Measurements from ENCODE around the gene ITGAV.

The ITGAV gene

DNA sequence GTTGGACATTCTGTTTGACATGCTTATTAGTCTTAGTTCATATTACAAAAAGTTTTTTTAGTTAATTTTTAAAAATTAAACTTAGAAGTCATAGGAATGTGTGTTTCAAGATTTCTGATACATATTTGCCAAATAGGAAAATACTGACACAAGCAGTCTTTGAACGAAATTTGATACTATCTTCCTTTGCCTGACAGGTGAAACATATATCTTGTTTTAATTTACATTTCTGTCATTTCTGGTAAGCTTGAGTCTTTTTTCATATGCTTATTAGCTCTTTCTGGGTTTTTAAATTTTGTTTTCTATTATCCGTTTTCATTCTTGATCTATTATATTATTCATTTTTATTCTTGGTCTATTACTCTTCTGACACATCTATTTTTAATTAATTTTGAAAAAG lies 24.5 kb downstream of the ITGAV start:
- no peak for DNase-seq

DNA sequence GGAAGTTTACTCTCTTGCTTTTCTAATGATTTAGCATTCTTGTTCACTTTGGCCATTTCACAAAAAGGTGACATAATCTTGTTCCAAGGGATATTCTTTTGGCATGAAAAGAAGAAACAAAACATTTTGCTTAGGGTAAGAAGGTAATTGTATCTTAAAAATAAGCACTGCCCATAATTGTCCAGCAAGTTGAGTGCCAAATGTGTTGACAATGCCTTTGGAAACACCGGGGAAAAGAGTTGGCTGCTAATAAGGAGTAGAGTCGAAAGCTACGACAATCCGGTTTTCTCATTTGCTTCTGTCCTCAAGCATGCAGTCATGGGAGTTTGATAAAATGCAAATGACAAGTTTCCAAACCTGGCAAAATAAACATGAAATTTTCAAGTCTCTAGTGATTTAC lies 27.3 kb downstream of the ITGAV start:
- DNase-seq = no peak

DNA sequence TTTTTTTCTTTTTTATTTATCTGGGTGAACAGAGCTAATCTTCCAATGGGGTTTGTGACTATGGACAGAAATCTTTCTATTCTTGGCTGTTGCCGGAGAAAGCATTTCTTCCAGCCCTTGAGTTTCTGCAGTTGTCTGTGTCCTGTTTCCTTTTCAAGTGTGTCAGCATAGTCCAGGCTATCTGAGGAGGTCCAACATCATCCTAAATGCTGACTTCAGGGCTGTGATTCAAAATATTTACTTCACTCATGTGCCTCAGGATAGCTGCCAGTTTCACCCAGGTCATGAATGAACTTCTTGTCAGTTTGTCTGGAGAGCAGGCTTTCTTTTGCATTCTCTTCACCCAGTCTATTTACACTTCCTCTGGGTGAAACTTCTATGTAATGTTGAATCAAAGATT lies 27.9 kb downstream of the ITGAV start:
- DNase-seq = no peak

DNA sequence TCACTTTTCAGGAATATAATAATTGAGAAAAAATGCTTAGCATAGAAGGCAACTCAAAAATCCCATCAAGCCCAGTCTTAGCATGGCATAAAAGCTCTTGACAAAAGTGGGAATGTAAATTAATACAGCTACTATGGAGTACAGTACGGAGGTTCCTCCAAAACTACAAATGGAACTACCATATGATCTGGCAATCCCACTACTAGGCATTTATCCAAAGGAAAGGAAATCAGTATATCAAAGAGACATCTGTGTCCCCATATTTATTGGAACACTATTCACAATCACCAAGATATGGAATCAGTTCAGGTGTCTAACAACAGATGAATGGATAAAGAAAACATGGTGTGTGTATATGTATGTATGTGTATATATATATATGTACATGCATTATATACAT lies 28.8 kb downstream of the ITGAV start:
- no peak for DNase-seq

DNA sequence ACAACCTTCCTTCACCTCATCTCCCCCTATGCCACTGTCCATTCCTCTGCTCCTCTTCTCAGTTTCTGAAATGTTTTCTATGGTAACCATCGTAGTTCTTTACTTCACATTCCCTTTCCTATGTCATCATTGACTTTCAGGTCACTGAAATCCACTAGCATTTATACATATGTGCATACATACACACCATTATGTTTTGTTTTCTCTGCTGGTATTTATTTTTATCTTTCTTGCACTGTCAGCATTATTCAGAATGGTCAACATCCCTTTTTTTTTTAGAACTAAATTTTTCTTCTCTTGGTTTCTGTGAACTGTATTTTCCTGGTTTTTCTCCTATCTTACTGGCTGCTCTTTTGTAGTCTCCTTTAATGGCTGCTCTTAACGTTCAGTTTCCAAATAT lies 33.2 kb downstream of the ITGAV start:
- DNase-seq = no peak

DNA sequence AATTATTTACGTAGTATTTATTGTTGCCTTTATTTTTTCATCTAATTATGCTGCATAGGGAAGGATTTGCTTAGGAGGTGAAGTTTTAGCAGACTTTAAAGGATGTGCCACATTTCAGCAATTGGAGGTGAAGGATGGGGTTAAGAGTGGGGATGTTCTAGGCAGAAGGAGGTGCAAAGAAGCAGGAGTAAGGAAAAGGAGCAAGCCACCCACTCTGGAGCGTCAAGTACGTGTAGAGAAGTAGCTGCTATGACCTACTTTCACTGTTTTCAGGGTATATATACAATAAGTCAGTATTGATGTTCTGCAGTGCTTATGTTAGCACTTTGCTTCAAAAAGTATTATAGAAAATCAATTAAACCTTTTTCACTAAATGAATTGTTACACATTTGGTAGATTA lies 34.4 kb downstream of the ITGAV start:
- no peak for DNase-seq

DNA sequence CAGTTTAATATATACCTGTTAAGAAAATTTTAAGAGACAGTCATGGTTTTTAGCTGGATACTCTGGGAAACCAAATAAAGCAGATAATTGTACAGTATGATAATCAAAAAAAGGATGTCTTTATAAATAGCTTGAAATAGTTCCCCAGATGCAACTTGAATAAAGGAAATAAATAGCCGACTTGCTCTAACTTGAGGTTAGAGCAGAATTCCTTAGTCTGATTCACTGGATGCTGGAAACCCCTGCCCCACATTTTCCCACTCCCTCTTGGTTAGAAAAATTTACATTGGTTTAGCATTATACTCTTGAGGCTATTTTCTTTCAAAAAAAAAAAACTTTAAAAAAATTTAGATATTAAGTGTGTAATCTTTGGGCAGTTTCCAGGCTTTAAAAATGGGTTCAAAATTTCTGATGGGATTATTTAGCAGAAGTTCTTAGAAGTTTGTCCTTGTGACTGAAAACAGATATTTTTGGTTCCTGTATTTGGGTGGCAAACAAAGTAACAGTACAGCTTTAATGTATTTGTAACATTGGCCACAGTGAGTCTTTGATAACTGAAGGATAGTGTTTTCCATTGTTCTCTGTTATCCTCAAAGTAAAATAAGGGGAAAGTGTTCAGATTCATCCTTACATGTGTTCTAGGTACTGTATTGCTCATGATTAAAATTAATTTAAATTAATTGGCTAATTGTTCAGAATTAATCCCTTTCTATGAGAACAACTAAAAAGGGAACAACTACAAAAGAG lies 39.6 kb downstream of the ITGAV start:
- DNase-seq = no peak

DNA sequence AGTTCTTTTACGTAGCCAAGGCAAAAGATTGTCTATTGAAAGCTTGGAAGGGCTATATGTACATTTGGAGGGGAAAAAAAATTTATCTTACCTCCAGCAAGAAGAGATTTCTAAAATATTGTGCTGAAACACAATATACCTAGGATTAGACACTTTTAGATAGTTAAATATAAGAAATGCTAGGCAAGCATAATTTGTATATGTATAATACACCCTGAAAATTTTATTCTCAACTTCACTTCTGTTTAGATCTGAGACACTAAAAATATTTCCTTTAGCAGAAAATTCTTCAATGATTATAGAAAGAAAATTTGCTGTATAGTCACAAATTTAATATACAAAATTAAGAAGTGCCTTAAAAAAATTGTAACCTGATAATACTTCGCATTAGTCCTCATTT lies 42.6 kb downstream of the ITGAV start:
- DNase-seq = no peak

DNA sequence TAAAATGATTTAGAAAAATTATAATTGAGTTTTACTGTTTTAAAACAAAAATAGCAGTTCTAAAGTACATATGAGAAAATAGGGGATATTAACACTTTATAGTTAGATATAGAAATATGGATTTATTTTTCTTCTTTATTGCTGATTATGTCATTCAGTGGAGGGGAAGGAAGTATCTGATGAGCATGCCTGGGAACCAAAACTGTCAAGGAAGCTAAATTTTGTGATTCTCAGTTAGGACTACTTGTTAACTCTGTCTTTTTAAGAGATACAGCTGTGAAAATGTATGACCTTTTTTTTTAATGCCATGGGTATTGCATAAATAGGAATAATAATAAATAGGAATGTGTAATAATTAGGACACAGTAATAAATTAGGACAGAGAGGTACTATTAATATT lies 44.8 kb downstream of the ITGAV start:
- DNase-seq = no peak

DNA sequence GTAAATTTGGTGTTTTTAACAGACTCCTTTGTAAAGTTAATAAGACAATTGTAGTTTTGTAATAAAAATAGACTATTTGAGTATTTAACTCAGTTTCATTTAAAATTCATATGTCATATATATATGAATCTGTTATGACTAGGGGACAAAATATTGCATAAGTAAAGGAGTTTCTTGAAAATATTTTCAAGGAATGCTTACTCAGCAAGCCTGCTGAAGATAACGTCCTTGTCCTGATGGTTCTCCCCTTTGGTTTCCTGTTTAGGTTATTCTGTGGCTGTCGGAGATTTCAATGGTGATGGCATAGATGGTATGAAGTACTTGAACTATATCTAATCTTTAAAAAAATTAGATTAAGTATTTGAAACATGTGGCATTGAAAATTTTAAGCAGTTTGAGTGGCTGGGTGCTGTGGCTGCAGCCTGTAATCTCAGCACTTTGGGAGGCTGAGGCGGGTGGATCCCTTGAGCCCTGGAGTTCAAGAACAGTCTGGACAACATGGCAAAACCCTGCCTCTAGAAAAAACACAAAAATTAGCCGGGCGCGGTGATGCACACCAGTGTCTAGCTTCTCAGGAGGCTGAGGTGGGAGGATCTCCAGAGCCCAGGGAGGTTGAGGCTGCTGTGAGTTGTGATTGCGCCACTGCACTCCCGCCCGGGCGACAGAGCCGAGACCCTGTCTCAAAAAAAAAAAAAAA lies 47.1 kb downstream of the ITGAV start:
- DNase-seq = no peak

DNA sequence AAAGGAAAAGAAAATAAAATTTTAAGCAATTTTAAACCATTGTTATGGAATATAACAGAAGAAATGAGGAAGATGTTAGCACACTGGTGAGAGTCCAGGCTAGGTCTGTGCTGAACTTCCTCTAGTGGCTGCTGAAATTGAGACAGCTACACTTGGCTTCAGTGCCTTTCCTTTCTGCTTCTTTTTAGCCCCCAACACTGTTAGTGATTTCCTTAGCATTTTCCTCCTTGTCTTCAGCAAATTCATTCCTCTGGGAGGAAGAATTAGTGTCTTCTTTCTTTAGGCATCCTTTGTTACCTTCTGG lies 47.6 kb downstream of the ITGAV start:
- no peak for DNase-seq

DNA sequence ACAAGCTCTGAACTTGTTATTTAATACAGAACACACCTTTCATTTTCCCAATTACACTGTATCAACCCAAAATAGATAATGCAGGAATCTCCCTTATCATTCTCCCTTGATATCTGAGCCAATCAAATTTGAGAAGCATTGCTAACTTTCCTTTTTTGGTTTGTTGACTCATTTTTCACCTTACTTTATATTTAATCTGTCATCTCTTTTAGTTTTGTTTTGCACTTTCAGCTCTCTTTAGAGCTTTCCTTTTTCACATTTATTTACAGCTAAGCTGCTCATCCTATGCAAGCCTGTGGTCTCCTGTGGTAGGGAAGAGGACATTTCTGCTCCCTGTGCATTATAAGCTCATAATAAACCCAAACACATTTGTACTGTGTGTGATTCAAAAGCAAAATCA lies 50.1 kb downstream of the ITGAV start:
- DNase-seq = no peak

DNA sequence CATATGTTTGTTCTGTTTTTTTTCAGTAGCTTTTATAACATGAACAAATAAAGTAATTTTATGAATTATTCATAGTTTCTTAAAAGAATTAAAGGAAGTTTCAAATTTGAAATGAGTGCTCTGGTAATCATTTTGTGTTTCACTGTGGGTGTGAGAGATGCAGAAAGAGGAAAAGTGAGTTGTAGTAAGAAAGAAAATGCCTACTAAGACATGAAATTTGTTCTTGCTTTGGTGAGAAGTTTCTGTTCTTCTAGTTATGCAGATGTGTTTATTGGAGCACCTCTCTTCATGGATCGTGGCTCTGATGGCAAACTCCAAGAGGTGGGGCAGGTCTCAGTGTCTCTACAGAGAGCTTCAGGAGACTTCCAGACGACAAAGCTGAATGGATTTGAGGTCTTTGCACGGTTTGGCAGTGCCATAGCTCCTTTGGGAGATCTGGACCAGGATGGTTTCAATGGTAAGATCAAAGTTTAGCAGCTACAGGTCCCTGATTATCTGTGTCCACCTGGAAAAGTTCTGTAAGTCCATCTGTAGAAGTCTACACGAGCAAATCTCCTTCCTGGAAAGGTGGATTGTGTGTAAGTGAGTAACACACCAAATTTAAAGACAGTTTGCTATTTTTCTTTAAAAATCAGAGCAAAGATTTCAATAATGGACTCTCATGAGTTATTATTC lies 51.4 kb downstream of the ITGAV start:
- DNase-seq = no peak

DNA sequence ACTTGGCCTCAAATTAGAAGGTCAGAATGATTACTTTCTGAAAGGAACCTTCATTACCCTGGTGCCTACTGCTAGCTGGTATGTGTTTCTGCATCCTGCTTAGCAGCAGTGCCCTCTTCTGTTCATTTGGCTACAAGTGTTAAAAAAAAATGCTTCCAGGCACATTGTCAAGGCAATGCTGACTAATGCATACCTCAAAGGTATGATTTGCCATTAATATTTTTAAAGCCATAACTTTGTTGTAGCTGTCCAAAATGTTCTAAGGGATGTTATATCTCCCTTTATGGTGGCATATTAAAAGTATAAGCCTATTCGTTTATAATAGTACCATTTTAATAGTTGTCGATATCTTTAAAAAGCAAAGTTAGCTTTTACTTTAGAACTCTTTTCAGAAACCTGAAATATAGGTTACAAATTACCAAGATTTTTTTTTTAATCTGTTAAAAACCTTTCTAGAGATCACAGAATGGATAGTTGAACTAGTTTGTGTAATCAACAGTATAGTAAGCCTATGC lies 52.0 kb downstream of the ITGAV start:
- peak; percentile 56 for DNase-seq

DNA sequence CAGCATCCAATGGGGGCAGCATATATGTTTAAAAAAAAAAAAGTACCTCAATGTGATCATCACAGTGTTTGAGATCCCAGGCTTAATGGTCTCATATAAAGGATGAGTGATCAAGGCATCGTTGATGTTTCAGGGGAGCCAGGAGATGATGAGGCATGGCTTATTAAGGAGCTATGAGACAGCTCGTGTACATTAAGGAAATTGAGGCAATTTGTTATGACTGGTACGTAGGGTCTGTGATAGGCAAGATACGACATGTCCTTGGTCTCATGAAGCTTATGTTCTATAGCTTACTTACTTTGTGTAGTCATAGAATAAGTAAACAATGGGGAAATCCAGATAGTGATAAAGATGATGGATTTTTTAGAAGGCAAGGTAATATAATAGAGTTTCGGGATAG lies 54.9 kb downstream of the ITGAV start:
- DNase-seq = no peak

DNA sequence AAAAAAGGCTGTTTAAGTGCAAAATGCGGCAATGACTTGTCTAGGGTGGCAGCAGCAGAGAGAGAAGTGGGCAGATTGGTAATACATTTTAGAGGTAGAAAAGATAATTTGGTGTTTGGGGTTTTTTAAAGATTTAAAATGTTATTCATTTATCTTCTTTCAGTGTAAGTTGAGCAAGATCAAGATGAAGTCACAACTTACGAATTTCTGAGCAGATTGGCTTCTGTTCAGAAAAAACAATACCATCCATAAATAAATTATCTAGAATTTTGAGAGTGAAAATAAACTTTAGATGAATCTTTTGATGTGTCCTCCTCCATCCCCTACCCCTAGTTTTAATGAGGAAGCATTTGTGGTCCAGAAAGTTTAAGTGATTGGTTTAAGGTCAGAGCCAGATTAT lies 56.1 kb downstream of the ITGAV start:
- no peak for DNase-seq

DNA sequence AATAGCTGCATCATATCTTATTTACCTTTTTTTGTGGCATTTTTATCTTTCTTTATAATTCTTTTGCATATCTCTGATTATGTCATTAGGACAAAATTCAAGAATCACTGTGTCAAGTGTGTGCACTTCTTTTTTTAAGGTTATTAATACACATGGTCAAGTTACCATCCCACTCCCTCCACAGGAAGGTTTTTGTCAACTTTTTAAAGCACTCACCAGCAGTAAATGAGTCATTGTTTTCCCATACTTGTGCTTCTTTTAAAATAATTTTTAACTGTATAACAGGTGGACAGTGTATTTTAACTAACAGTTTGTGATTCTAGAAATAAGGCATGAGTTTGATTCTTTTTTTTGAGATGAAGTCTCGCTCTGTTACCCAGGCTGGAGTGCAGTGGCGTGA lies 58.3 kb downstream of the ITGAV start:
- DNase-seq = no peak

DNA sequence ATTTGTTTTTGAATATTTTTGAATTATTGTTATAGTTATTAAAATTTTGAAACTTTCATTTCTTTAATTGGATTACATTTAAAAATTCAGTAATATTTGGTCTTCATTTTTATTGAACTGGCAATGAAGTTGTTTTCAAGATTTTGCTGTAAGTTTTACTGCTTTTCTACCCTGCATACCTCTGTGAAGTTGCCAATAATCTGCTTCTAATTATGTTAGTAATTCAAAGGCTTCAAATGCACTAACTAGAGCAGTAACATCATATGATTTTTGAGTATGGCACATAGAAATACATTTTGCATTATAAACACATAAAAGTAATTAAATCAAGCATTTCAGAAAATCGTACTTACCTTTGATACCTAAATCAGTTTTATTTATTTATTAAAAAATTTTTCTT lies 63.7 kb downstream of the ITGAV start:
- no peak for DNase-seq

DNA sequence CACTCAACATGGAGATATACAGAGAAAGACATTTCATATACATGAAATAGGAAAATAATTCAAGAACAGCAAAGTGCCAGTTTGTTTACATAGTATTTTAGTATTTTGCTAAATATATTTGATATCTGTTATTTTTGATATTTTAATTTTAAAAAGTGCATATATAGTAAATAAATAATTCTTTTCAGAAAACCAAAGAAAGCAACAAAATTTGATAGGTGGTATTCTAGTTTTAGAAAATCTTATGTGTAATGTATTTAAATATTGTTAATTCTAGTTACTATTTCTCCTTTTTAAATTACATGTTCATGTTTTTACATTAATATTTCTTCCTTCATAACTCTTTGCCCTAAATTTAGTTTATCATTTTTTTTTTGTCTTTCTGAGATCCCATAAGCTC lies 69.5 kb downstream of the ITGAV start:
- DNase-seq = no peak

DNA sequence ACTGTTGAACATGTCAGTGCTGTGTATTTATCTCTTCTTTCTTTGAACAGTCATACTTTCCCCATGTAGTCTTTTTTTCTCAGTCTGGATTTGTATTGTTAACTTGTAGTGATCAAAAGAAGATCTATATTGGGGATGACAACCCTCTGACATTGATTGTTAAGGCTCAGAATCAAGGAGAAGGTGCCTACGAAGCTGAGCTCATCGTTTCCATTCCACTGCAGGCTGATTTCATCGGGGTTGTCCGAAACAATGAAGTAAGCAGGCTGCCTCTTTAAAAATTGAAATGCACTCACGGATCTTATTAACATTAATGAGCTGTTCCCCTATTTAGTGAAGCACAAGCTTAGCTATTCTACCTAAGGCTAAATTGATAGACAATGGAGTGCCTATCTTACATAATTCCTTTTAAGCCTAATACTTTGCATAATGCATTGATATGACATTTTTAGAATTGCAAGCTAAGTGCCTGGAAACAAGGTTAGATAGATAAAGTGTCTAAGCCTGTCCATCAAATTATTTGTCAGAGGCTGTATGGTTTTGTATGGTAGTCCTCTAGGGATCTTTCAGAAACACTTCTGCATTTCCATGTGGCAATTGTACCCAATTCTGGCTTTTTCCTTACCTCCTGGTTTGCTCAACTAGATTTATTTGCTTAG lies 74.7 kb downstream of the ITGAV start:
- peak; percentile 54 for DNase-seq

DNA sequence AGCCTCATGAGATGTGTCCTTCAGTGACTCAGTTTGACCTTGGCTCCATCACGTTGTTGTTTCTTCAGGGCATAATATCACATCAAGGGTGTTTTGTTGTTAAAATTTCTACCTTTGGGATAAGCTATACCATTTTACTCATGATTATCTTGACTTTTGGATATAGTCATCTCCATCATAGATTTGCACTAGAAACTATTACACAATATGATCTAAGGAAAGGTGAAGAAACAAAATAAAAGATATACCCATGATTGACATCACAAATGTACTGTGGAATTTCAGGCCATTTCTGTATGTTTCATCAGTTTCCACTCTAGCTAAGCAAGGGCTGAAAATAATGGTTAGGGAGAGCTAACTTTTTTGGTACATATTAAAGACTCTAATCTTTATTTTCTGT lies 79.3 kb downstream of the ITGAV start:
- no peak for DNase-seq

DNA sequence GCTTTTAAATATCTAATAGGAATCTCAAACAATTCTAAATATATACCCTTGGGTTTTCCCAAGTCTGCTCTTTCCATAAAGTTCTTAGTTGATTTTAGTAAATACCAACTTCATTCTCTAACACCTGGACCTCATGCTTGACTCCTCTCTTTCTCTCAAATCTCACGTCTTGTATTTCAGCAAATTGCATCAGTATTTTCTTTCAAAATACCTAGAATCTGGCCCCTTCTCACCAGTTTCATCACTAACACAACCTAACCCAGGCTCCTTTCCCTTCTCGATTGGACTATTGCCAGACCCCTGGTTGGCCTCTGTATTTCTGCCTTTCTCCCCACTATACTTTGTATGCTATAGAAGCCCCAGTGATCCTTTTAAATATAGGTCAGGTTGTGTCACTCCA lies 81.0 kb downstream of the ITGAV start:
- DNase-seq = no peak

DNA sequence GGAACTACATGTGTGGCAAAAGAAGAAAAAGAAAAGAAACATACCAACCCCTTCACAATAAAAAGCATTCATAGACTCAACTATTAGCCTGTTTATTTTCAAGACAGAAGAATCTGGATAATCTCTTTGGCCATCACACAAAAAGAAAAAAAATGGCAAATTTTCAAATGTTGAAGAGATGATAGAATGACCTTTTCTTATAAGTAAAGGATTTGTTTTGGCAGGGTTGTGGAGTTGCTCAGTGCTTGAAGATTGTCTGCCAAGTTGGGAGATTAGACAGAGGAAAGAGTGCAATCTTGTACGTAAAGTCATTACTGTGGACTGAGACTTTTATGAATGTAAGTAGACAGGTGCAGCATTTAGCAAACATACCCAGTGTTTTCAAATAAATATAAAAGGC lies 85.5 kb downstream of the ITGAV start:
- no peak for DNase-seq

DNA sequence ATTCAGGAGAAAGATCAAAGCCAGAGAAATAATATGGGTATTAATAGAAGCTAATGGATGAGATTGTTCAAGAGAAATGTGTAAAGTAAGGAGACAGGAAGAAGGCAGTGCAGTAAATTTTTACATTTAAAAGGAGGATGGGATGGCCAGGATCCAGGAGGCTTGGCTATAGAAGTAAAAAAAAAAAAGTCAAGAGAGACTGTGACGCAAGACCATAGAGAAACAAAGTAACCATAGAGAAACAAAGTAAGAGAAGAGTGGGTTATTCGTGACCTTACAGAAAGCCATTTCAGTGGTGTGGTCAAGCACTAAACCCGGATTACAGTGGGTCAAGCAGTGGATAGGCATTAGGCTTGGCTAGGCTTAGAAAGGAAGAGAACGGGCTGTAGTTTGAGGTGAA lies 93.5 kb downstream of the ITGAV start:
- DNase-seq = no peak
